SK-N-SH (cell line): Measurements from ENCODE around the gene RAB17. TPM values are rescaled to one million over a fixed set of nuclear protein-coding genes. Genes with fewer than 3 reads are reported as not detected.

Experiments used
- CTCF ChIA-PET: fragments of 300-600, 350-600 bp; formaldehyde crosslinking; extraction: SDS; loops from one replicate; lab custom pipeline; 2021; lab: Yijun Ruan, JAX
- POLR2A ChIA-PET: fragments of 350-600 bp; sonication (Branson Sonifier 250); formaldehyde crosslinking; extraction: SDS; loops from one replicate; lab custom pipeline; 2020; ENCODE audit warnings: antibody characterized with exemption, inconsistent platforms; lab: Yijun Ruan, JAX
- DNase-seq: peaks from one replicate; pipeline ENCODE4 v3.0.0; 2012
- H2AFZ ChIP-seq: fragments of 200-600 bp; sonication (generic); 2 replicates; pipeline ENCODE4 v1.8.1; 2016; ENCODE audit warnings: antibody characterized with exemption, mild to moderate bottlenecking, low read depth
- H3F3A ChIP-seq: fragments of 200-600 bp; sonication (generic); replicated peaks from 2 replicates; pipeline ENCODE3; 2016; ENCODE audit warnings: antibody characterized with exemption, mild to moderate bottlenecking; ENCODE audit not compliant: insufficient read depth
- H3K27ac ChIP-seq, 2 experiments: fragments of 200-500 bp in 1 of 2; fragments of 200-600 bp in 1 of 2; sonication (Bioruptor generic) in 1 of 2; sonication (generic), shearing (Covaris generic) in 1 of 2; 2 replicates each; pipeline versions ENCODE4 v1.5.1 to v1.6.1; 2014 to 2016; ENCODE audit warnings: low read depth in 2 of 2, inconsistent platforms in 1 of 2, low read length in 1 of 2, mild to moderate bottlenecking in 1 of 2, mixed read lengths in 1 of 2
- H3K27me3 ChIP-seq: fragments of 200-600 bp; sonication (generic), shearing (Covaris generic); 2 replicates; pipeline ENCODE4 v1.6.1; 2016; ENCODE audit warnings: mixed run types; ENCODE audit not compliant: insufficient read depth
- H3K36me3 ChIP-seq, 2 experiments: fragments of 200-500 bp in 1 of 2; fragments of 200-600 bp in 1 of 2; sonication (Bioruptor generic) in 1 of 2; sonication (generic) in 1 of 2; replicated peaks in 1 of 2; 2 replicates each; pipeline versions ENCODE3 to v1.5.1; 2014 to 2016; ENCODE audit warnings: low read length in 1 of 2, mild to moderate bottlenecking in 1 of 2; ENCODE audit not compliant: insufficient read depth in 2 of 2, control insufficient read depth in 1 of 2
- H3K4me1 ChIP-seq, 2 experiments: fragments of 200-500 bp in 1 of 2; fragments of 200-600 bp in 1 of 2; sonication (Bioruptor generic) in 1 of 2; sonication (generic), shearing (Covaris generic) in 1 of 2; 2 replicates each; pipeline versions ENCODE4 v1.5.1 to v1.6.1; 2014 to 2016; ENCODE audit warnings: low read depth in 1 of 2, low read length in 1 of 2, mixed run types in 1 of 2; ENCODE audit not compliant: insufficient read depth in 2 of 2, control insufficient read depth in 1 of 2
- H3K4me2 ChIP-seq: fragments of 200-600 bp; sonication (generic), shearing (Covaris generic); 2 replicates; pipeline ENCODE4 v1.6.1; 2017; ENCODE audit warnings: mixed run types
- H3K4me3 ChIP-seq, 2 experiments: fragments of 200-500 bp in 1 of 2; fragments of 200-600 bp in 1 of 2; sonication (Bioruptor generic) in 1 of 2; sonication (generic), shearing (Covaris generic) in 1 of 2; 2 replicates each; pipeline versions ENCODE4 v1.5.1 to v1.8.1; 2014 to 2016; ENCODE audit warnings: low read depth in 2 of 2, inconsistent platforms in 1 of 2, low read length in 1 of 2, mild to moderate bottlenecking in 1 of 2, mixed read lengths in 1 of 2, moderate library complexity in 1 of 2
- H3K79me2 ChIP-seq: fragments of 200-600 bp; sonication (generic); 2 replicates; pipeline ENCODE4 v1.8.1; 2017; ENCODE audit warnings: mild to moderate bottlenecking; ENCODE audit not compliant: insufficient read depth
- H3K9ac ChIP-seq: fragments of 200-600 bp; sonication (generic); 2 replicates; pipeline ENCODE4 v1.6.1; 2017; ENCODE audit warnings: mixed run types
- H3K9me2 ChIP-seq: fragments of 200-600 bp; sonication (generic); 2 replicates; pipeline ENCODE4 v1.6.1; 2017; ENCODE audit warnings: mixed run types
- H3K9me3 ChIP-seq: fragments of 200-600 bp; sonication (generic); 2 replicates; pipeline ENCODE4 v1.6.1; 2017; ENCODE audit warnings: mixed run types, mild to moderate bottlenecking, moderate library complexity
- H4K20me1 ChIP-seq: fragments of 200-600 bp; sonication (generic); 2 replicates; pipeline ENCODE4 v1.6.1; 2017; ENCODE audit warnings: mild to moderate bottlenecking, mixed run types; ENCODE audit not compliant: insufficient read depth
- CHD2 ChIP-seq: fragments of 150-350 bp; IDR thresholded peaks from 2 replicates; pipeline ENCODE4 v1.6.1; 2018; ENCODE audit warnings: low read length; ENCODE audit not compliant: partially characterized antibody
- EP300 ChIP-seq, 2 experiments: IDR thresholded peaks; 2 replicates each; pipeline versions ENCODE4 v1.4.0 to v1.6.1; 2012; ENCODE audit warnings: borderline replicate concordance in 1 of 2, low read depth in 1 of 2, low read length in 1 of 2
- EZH2phosphoT487 ChIP-seq: fragments of 200-600 bp; sonication (generic); IDR thresholded peaks from 2 replicates; pipeline ENCODE4 v1.6.1; 2017; ENCODE audit warnings: low read depth, mixed run types, mild to moderate bottlenecking, antibody characterized with exemption, moderate library complexity, borderline replicate concordance
- FOSL2 ChIP-seq: IDR thresholded peaks from 2 replicates; pipeline ENCODE4 v1.4.0; 2012; ENCODE audit warnings: low read depth, mild to moderate bottlenecking, moderate library complexity, borderline replicate concordance
- FOXM1 ChIP-seq: IDR thresholded peaks from 2 replicates; pipeline ENCODE4 v1.4.0; 2012; ENCODE audit warnings: low read depth, mild to moderate bottlenecking
- GABPA ChIP-seq: IDR thresholded peaks from 2 replicates; pipeline ENCODE4 v1.4.0; 2012; ENCODE audit warnings: low read depth, mild to moderate bottlenecking
- JUND ChIP-seq: IDR thresholded peaks from 2 replicates; pipeline ENCODE4 v1.4.0; 2012
- MXI1 ChIP-seq: IDR thresholded peaks from 2 replicates; pipeline ENCODE4 v1.6.1; 2012; ENCODE audit warnings: mild to moderate bottlenecking, low read depth, low read length, improper control_type of control experiment
- NFIC ChIP-seq: IDR thresholded peaks from 2 replicates; pipeline ENCODE4 v1.4.0; 2012; ENCODE audit warnings: borderline replicate concordance
- POLR2AphosphoS5 ChIP-seq: IDR thresholded peaks from 2 replicates; pipeline ENCODE4 v1.6.1; 2012; ENCODE audit warnings: low read depth, low read length
- RFX5 ChIP-seq: IDR thresholded peaks from 2 replicates; pipeline ENCODE4 v1.6.1; 2012; ENCODE audit warnings: mild to moderate bottlenecking, improper control_type of control experiment, low read length
- RXRA ChIP-seq: IDR thresholded peaks from 2 replicates; pipeline ENCODE4 v1.4.0; 2012; ENCODE audit warnings: low read depth, mild to moderate bottlenecking, borderline replicate concordance
- SMC3 ChIP-seq: IDR thresholded peaks from 2 replicates; pipeline ENCODE4 v1.6.1; 2012; ENCODE audit warnings: low read depth, low read length, improper control_type of control experiment
- TAF1 ChIP-seq: IDR thresholded peaks from 2 replicates; pipeline ENCODE4 v1.6.1; 2012; ENCODE audit warnings: low read depth, mild to moderate bottlenecking, low read length, moderate library complexity, borderline replicate concordance
- YY1 ChIP-seq: IDR thresholded peaks from 2 replicates; pipeline ENCODE4 v1.4.0; 2012; ENCODE audit warnings: low read depth, mild to moderate bottlenecking
- WGBS: methylation state at CpG from one replicate; pipeline ENCODE4 v1.1.6; 2017; ENCODE audit warnings: low lambda C conversion rate; 5-methylcytosine and 5-hydroxymethylcytosine counted together
- polyA plus RNA-seq, 3 experiments: library from polyadenylated mRNA; depleted of rRNA; stranded (reverse); fragments of >200 nt; gene quantifications; 2 replicates each; pipeline ENCODE4 v1.2.3, GENCODE V29; 2012
- TF ChIP-seq, protein P1 (sequence below): fragments of 150-350 bp; IDR thresholded peaks from 2 replicates; pipeline ENCODE4 v1.6.1; 2017; ENCODE audit warnings: antibody characterized with exemption, low read length, low read depth, borderline replicate concordance
- TF ChIP-seq, protein P2 (sequence below): IDR thresholded peaks from 2 replicates; pipeline ENCODE4 v1.6.1; 2012; ENCODE audit warnings: mild to moderate bottlenecking, low read depth, low read length, moderate library complexity
- TF ChIP-seq, protein P3 (sequence below): IDR thresholded peaks from 2 replicates; pipeline ENCODE4 v1.4.0; 2012; ENCODE audit warnings: low read depth, borderline replicate concordance

RAB17 gene
- polyA plus RNA-seq, 1 of the 3 experiments (the other 2 are of a cell fraction) = 0.10 TPM

DNA sequence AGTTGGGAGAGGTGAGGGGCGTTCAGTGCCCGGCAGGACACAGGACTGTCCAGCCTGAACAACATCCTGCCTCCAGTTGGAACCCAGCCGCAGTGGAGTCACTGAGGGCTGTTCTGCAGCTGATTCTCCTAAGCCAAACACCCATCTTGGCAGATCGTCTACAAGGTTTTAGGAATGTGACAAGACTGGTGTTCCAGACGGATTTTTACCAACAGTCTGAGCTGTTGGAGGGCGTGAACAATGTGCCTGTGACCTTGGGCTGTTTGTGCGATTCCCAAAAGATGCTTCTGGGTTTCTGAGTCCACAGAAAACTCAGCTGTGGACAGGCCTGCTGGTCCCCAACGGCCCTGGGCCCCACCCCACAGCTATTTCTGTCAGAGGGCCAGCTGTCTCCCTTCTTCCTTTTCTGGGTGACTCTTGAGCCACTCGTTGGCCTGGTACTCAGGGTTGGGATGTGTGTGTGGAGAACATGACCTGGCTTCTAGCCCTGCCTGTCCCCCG, 42.6 kb upstream of the RAB17 start:
- H2AFZ ChIP-seq = no peak overlapping the region
- CTCF ChIA-PET = interaction anchor here (0.9 to 1.4 kb wide), 2 partner anchors 10 to 40 kb away, joined by 3 to 4 read pairs; no protein-coding TSS in a partner anchor
- H3K4me2 ChIP-seq = no peak overlapping the region
- POLR2A ChIA-PET = no interaction called here
- H3K4me3 ChIP-seq = no peak overlapping the region
- peaks cover 10% of the 10 kb centered on the region; the same call in 1 of the 2 replicates for H4K20me1 ChIP-seq
- H3K4me1 ChIP-seq = peaks cover 8 to 11% of the 10 kb centered on the region in 2 experiments
- H3F3A ChIP-seq = no peaks in the 10 kb centered on the region
- no peaks in the 10 kb centered on the region for H3K27me3 ChIP-seq
- H3K9me2 ChIP-seq = no peaks in the 10 kb centered on the region
- H3K9me3 ChIP-seq = 0 out of 2 replicates have a peak, but pooled peaks cover 4% of the 10 kb centered on the region
- H3K79me2 ChIP-seq = peaks cover 97% of the 10 kb centered on the region
- 92% methylated on average over 5 of the region's 10 CpGs for WGBS
- H3K36me3 ChIP-seq = peaks cover 13 to 18% of the 10 kb centered on the region in 2 experiments
- no peak overlapping the region for H3K27ac ChIP-seq
- no peak for TF ChIP-seq RFX5
- no peak for TF ChIP-seq FOSL2
- TF ChIP-seq YY1 = no peak
- TF ChIP-seq TAF1 = no peak
- no peak for TF ChIP-seq EP300 (IDR thresholded peaks at IDR 0.05; ENCODE audit: borderline replicate concordance in 1 of 2, low read depth in 1 of 2, low read length in 1 of 2)
- TF ChIP-seq, all 33 proteins: peak for 0
- no peak overlapping the region for H3K9ac ChIP-seq
- no peak for DNase-seq

- WGBS = 88% methylated on average over 14 of the region's 19 CpGs
- Histone ChIP-seq H3K27me3 (no peaks in the 10 kb centered on the region), H3K9me3 (0 out of 2 replicates have a peak, but pooled peaks cover 4% of the 10 kb centered on the region), H3K4me2 (no peak overlapping the region), H3K4me3 (no peak overlapping the region), H3K4me1 (peaks cover 8 to 11% of the 10 kb centered on the region in 2 experiments), H4K20me1 (peaks cover 10% of the 10 kb centered on the region; the same call in 1 of the 2 replicates), H3K79me2 (peaks cover 88% of the 10 kb centered on the region), H3K36me3 (peaks cover 13 to 18% of the 10 kb centered on the region in 2 experiments), H3K9ac (no peak overlapping the region), H2AFZ (no peak overlapping the region), H3K9me2 (no peaks in the 10 kb centered on the region), H3K27ac (no peak overlapping the region), H3F3A (no peaks in the 10 kb centered on the region)
- DNase-seq = no peak
- POLR2A ChIA-PET = no interaction called here
- TF ChIP-seq FOXM1 (no peak), MXI1 (no peak), NFIC (no peak), RFX5 (no peak), SMC3 (no peak), TAF1 (no peak), CHD2 (no peak), EZH2phosphoT487 (no peak), RXRA (no peak), GABPA (no peak), FOSL2 (no peak), POLR2AphosphoS5 (no peak), JUND (no peak)
- TF ChIP-seq, protein P1, sequence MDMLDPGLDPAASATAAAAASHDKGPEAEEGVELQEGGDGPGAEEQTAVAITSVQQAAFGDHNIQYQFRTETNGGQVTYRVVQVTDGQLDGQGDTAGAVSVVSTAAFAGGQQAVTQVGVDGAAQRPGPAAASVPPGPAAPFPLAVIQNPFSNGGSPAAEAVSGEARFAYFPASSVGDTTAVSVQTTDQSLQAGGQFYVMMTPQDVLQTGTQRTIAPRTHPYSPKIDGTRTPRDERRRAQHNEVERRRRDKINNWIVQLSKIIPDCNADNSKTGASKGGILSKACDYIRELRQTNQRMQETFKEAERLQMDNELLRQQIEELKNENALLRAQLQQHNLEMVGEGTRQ = no peak
- TF ChIP-seq, protein P2, sequence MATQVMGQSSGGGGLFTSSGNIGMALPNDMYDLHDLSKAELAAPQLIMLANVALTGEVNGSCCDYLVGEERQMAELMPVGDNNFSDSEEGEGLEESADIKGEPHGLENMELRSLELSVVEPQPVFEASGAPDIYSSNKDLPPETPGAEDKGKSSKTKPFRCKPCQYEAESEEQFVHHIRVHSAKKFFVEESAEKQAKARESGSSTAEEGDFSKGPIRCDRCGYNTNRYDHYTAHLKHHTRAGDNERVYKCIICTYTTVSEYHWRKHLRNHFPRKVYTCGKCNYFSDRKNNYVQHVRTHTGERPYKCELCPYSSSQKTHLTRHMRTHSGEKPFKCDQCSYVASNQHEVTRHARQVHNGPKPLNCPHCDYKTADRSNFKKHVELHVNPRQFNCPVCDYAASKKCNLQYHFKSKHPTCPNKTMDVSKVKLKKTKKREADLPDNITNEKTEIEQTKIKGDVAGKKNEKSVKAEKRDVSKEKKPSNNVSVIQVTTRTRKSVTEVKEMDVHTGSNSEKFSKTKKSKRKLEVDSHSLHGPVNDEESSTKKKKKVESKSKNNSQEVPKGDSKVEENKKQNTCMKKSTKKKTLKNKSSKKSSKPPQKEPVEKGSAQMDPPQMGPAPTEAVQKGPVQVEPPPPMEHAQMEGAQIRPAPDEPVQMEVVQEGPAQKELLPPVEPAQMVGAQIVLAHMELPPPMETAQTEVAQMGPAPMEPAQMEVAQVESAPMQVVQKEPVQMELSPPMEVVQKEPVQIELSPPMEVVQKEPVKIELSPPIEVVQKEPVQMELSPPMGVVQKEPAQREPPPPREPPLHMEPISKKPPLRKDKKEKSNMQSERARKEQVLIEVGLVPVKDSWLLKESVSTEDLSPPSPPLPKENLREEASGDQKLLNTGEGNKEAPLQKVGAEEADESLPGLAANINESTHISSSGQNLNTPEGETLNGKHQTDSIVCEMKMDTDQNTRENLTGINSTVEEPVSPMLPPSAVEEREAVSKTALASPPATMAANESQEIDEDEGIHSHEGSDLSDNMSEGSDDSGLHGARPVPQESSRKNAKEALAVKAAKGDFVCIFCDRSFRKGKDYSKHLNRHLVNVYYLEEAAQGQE = no peak
- TF ChIP-seq, protein P3, sequence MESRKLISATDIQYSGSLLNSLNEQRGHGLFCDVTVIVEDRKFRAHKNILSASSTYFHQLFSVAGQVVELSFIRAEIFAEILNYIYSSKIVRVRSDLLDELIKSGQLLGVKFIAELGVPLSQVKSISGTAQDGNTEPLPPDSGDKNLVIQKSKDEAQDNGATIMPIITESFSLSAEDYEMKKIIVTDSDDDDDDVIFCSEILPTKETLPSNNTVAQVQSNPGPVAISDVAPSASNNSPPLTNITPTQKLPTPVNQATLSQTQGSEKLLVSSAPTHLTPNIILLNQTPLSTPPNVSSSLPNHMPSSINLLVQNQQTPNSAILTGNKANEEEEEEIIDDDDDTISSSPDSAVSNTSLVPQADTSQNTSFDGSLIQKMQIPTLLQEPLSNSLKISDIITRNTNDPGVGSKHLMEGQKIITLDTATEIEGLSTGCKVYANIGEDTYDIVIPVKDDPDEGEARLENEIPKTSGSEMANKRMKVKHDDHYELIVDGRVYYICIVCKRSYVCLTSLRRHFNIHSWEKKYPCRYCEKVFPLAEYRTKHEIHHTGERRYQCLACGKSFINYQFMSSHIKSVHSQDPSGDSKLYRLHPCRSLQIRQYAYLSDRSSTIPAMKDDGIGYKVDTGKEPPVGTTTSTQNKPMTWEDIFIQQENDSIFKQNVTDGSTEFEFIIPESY = no peak
- CTCF ChIA-PET = interaction anchor here (0.8 to 1.6 kb wide), 3 partner anchors 41 to 113 kb away, joined by 3 to 4 read pairs (median 3); no protein-coding TSS in a partner anchor
These were observed 41.5 kb upstream of the RAB17 start for GRCh38 chr2:237631801-237632585.
